GM21390 (cell line): ENCODE data around the gene NAGA.

ENCODE experiments used
- ATAC-seq: cut with Tn5 transposase; IDR thresholded peaks from one replicate; pipeline ENCODE4 v1.9.1; 2021; ENCODE audit not compliant: unreplicated experiment

Gene NAGA

DNA sequence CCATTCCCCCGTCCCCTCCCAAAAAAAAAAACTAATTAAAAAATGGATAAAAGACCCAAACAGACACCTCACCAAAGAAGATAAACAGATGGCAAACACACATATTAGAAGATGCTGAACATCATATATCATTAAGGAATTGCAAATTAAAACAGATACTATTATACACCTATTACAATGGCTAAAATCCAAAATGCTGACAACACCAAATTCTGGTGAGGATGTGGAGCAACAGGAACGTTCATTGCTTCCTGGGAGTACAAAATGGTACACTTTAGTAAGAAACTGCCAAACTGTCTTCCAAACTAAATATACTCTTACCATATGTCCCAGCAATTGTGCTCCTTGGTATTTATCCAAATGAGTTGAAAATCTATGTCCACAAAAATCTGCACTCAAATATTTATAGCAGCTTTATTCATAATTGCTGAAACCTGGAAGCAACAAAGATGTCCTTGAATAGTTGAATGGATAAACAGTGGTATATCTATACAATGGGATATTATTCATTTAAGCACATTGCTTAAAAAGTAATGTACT is 19.9 kb downstream of the NAGA start:
- no peak for ATAC-seq

DNA sequence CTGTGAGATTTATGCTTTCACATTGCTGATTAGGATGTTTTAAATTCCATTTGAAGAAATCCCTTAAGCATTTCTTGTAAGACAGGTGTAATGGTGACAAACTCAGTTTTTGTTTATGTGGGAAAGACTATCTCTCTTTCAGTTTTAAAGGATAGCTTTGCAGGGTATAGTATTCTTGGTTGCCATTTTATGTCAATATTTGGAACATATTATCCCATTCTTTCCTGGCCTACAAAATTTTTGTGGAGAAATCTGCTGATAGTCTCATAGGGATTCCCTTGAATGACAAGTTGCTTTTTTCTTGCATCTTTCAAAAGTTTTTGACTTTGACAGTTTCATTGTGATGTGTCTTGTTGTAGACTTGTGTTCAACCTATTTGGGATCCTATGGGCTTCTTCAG is 28.8 kb downstream of the NAGA start:
- ATAC-seq, result no peak

DNA sequence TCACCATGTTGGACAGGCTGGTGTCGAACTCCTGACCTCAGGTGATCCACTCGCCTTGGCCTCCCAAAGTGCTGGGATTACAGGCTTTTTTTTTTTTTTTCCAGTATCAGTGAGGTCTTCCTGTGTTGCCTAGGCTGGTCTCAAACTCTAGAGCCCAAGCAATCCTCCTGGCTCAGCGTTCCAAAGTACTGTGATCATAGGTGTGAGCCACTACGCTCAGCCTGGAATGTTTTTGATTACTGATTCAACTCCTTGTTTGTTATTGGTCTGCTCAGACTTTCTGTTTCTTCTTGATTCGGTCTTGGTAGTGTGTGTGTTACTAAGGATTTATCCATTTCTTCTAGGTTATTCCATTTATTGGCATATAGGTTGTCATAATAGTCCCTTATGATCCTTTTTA is 31.3 kb downstream of the NAGA start:
- ATAC-seq, result no peak

DNA sequence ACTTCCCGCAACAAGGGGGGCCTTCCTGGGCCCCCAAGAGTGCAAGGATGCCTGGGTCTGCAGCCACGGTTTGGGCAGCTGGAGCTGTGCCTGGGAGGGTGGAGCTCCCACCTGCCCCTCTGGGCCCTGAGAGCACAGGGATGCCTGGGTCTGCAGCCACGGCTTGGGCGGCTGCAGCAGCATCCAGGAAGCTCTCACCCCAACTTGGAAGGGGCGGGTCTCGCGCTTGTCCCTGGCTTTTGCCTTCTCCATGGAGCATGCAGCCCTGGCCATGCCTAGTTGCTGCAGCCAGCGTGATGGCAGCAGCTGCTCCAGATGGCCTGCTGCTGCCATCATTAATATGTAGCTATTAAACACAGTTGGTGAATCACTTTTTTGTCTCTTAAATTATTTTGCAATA is 35.4 kb downstream of the NAGA start:
- ATAC-seq, result no peak

DNA sequence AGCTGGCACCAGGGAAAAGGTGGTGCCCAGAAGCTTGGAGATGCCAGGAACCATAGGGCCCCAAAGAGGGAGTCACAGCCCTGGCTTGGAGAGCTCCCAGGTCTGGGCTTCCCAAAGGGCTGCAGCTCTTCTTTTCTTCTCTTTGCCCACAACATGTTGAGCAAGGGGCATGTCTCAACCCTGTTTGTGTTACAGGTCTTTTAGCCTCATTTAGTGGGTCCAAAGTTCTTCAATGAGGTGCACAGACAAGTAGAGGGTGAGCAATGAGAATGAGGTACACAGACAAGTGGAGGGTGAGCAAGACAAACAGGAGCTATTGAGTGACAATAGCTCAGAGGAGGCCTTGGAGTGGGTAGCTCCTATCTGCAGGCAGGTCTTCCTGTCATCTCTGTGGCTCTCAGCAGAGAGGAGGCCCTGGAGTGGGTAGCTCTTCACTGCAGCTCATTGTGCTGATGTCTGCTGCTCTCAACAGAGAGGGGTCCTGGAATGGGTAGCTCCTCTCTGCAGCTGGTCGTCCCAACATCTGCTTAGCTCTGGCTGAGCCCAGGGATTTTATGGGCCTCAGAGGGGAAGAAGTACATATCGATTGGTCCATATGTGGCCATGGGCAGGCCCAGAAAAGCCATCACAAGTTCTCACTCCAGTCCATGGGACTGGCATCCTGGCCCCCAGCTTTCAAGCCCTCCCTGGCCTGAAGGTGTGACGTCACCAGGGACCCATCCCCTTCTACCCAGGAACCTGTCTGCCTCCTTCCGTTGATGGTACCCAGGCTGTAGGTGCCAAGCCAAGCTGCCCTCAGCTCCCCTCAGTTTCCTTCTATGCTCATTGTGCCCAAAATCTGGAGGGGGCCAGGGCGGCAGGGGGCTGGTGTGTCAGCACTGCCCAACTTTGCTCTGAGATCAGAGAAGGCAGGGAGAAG is 37.1 kb downstream of the NAGA start:
- ATAC-seq, result no peak

DNA sequence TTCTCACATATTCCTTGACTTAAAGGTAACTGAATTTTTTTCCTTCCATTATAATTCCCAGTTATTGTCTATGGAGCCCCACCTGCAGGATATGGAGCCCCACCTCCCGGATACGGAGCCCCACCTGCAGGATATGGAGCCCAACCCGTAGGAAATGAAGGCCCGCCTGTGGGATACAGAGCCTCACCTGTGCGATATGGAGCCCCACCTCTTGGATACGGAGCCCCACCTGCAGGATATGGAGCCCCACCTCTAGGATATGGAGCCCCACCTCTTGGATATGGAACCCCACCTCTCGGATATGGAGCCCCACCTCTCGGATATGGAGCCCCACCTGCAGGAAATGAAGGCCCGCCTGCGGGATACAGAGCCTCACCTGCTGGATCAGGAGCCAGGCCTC is 43.9 kb downstream of the NAGA start:
- no peak for ATAC-seq

DNA sequence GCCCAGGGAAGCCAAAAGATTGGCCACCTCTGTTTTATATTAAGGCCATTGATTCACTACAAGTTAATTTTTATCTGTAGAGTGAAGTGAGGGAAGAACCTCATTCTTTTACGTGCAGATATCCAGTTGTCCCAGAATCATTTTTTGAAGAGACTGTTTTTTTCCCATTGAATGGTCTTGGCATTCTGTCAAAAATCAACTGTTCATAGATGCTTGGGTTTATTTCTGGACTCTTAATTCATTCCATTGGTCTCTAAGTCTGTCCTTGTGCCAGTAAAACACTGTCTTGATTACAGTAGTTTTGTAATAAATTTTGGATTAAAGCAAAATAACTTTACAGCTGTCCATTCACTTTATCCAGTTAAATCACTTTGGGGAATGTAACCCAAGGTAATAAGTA is 45.2 kb downstream of the NAGA start:
- ATAC-seq, result no peak

DNA sequence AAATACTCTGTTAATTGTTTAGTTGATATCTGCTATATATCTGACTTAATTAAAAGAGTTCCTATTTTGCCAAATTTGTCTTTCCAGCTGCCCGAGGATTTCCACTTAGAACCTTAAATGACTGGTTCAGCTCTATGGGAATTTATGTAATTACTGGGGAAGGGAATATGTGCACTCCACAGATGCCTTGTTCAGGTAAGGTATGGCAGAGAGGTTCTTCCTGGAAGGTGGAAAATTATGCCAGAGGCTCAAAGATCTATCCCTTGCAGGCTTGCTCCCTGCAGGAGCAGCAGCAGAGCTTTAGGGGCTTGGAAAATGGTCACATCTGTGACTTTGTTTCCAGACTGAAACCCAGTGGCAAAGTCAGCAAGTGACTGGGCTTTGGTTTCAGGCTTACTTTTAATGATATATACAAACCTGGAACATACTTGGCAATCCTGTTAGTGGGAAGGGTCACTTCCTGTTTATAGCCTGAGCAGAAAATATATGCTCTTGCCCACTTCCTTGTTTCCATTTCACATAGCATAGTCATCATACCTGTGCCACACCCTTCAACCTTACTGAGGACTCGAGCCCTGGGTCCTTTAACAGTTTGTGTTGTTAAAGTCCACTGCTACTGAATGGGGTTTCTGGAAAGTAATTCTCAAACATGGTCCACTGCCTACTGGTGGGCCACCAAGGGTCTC is 48.3 kb downstream of the NAGA start:
- no peak for ATAC-seq

DNA sequence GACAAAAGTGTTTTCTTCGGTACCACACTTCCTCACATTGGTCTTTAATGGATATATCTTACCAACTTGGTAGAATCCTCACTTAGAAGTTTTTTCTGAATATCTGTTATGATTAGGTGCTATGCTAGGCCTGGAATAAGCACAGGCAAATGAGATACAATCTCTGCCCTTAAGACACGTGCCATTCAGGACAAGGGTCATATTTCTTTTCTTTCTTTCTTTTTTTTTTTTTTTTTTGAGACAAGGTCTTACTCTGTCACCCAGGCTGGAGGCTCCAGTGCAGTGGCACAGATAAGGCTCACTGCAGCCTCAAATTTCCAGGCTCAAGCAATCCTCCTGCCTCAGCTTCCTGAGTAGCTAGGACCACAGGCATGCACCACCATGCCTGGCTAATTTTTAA is 49.0 kb downstream of the NAGA start:
- no peak for ATAC-seq

DNA sequence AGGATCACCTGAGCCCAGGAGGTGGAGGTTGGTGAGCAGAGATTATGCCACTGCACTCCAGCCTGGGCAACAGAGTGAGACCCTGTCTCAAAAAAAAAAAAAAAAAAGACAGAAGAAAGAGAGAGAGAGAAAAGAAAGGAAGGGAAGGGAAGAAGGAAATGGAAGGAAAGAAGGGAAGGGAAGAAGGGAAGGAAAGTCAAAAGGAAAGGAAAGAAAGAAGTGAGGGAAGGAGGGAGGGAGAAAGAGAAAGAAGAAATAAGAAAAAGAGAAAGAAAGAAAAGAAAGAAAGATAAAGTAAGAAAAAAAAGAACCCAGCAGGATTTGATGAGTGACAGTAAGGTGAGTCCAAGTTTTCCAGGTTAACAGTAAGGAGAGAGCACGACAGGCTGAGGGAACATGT is 52.4 kb downstream of the NAGA start:
- ATAC-seq, result no peak

DNA sequence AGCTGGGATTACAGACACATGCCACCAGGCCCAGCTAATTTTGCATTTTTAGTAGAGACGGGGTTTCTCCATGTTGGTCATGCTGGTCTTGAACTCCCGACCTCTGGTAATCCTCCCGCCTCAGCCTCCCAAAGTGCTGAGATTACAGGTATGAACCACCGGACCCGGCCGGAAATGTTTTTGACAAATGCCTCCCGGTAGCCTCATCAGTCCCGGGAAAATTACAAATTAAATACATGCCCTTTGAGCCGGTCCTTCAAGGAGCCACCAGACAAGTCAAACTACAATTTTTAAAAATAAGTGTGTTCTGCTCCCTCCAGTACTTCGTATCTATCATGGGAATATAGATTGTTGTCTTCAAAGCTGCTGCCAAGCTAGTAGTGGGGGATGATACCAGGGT is 54.5 kb downstream of the NAGA start:
- ATAC-seq, result no peak

DNA sequence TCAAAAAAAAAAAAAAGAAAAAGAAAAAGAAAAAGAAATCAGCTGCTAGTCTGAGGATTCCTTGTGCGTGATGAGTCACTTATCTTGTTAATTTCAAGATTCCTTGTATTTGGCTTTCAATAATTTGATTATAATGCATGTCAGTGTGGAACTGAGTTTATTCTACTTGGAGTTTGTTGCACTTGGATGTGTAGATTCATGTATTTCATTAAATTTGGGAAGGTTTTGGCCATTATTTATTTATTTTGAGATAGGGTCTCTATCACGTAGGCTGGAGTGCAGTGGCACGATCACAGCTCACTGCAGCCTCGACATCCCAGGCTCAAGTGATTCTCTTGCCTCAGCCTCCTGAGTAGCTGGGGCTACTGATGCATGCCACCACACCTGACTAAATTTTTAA is 57.2 kb downstream of the NAGA start:
- ATAC-seq, result no peak

DNA sequence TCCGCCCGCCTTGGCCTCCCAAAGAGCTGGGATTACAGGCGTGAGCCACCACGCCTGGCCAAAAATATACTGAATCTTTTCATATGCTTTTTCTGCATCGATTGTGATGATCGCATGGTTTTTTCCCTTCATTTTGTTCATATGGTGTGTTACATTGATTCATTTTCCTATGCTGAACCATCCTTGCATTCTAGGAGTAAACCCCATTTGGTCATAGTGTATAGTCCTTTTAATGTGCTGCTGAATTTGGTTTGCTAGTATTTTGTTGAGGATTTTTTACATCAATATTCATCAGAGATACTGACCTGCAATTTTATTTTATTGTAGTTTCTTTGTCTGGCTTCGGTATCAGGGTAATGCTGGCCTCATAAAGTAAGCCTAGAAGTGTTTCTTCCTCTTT is 59.8 kb downstream of the NAGA start:
- ATAC-seq, result no peak
